Measurements from ENCODE around the gene HES5. TPM values are rescaled to one million over a fixed set of nuclear protein-coding genes. Genes with fewer than 3 reads are reported as not detected.

Gene HES5
- total RNA-seq, 2 experiments from 2014 or later, result not detected

DNA sequence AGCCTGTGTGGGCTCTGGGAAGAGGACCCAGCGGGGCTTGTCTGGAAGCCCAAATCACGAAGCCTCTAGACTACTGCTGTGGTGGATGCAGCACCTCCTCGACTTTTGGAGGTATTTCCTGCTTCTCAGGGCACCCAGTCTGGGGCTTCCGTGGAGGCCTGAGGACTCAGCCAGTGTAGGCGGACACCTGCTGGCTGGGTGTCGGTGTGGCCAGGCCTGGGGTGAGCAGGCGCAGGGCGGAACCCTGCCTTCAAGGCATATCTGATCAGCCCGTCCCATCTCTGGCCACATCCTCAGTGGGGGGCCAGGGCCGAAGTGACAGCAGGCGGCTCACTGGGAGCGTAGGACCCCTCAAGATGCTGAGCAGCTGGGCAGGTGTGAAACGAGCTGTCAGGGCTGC is 47.0 kb downstream of the HES5 start:
- H3K9me3 Mint-ChIP-seq, result peaks cover 1% of the 10 kb centered on the region
- no peak overlapping the region for H3K4me3 Mint-ChIP-seq
- H3K4me1 Mint-ChIP-seq (ENCODE audit: low read depth), result no peaks in the 10 kb centered on the region
- ChIA-PET POLR2A (no interaction called here), CTCF (no interaction called here)
- H3K36me3 Mint-ChIP-seq (ENCODE audit: low read depth), result no peaks in the 10 kb centered on the region
- no peaks in the 10 kb centered on the region for H3K27me3 Mint-ChIP-seq
- H3K27ac Mint-ChIP-seq, result no peak overlapping the region
- DNase-seq (no peak), ATAC-seq (no peak)
- intact Hi-C loops (cut with micrococcal nuclease), result no loop called here
- TF ChIP-seq, protein P1, sequence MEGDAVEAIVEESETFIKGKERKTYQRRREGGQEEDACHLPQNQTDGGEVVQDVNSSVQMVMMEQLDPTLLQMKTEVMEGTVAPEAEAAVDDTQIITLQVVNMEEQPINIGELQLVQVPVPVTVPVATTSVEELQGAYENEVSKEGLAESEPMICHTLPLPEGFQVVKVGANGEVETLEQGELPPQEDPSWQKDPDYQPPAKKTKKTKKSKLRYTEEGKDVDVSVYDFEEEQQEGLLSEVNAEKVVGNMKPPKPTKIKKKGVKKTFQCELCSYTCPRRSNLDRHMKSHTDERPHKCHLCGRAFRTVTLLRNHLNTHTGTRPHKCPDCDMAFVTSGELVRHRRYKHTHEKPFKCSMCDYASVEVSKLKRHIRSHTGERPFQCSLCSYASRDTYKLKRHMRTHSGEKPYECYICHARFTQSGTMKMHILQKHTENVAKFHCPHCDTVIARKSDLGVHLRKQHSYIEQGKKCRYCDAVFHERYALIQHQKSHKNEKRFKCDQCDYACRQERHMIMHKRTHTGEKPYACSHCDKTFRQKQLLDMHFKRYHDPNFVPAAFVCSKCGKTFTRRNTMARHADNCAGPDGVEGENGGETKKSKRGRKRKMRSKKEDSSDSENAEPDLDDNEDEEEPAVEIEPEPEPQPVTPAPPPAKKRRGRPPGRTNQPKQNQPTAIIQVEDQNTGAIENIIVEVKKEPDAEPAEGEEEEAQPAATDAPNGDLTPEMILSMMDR (IDR thresholded peaks at IDR 0.05), result no peak

DNA sequence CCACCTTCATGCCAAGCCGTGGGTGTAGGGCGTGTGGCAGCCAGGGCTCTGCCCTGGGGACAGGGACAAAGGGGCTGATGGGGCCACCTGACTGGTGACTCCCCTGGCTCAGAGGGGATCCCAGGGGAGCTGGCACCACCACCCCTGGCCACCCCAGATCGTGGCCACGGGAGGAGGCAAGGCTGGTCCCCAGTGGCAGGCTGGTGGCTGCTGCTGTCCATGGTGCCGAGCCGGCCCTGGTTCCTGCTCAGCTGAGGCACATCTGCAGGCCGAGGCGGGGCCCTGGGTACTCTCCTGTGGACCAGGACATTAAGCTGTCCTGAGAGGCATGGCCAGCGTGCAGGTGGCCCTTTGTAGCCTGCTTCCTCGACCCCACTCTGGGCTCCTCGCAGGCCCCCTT is 47.5 kb downstream of the HES5 start:
- Mint-ChIP-seq H3K27ac (no peak overlapping the region), H3K9me3 (no peaks in the 10 kb centered on the region), H3K4me3 (no peak overlapping the region), H3K27me3 (no peaks in the 10 kb centered on the region), H3K4me1 (ENCODE audit: low read depth) (no peaks in the 10 kb centered on the region), H3K36me3 (ENCODE audit: low read depth) (no peaks in the 10 kb centered on the region)
- intact Hi-C loops (cut with micrococcal nuclease), result no loop called here
- DNase-seq, result no peak
- ATAC-seq, result no peak
- ChIA-PET CTCF (no interaction called here), POLR2A (no interaction called here)
- TF ChIP-seq, protein P1 (IDR thresholded peaks at IDR 0.05), result no peak

GRCh38 chr1:2481885-2482284 is 48.2 kb downstream of the HES5 start:
- POLR2A ChIA-PET, result no interaction called here
- no peaks in the 10 kb centered on the region for H3K9me3 Mint-ChIP-seq

GRCh38 chr1:2480986-2481364 is 49.1 kb downstream of the HES5 start:
- ChIA-PET CTCF (interaction anchor here (1.0 kb wide), 1 partner anchor 43 kb away, joined by 3 read pairs; no protein-coding TSS in a partner anchor), POLR2A (no interaction called here)
- Mint-ChIP-seq H3K9me3 (no peaks in the 10 kb centered on the region), H3K4me1 (ENCODE audit: low read depth) (no peaks in the 10 kb centered on the region), H3K36me3 (ENCODE audit: low read depth) (no peaks in the 10 kb centered on the region), H3K4me3 (no peak overlapping the region), H3K27ac (no peak overlapping the region), H3K27me3 (no peaks in the 10 kb centered on the region)
- no peak for ATAC-seq
- intact Hi-C loops (cut with micrococcal nuclease), result no loop called here
- TF ChIP-seq, protein P1 (IDR thresholded peaks at IDR 0.05), result no peak
- no peak for DNase-seq

More at GRCh38 chr1:2481885-2482284, 48.2 kb downstream of the HES5 start:
- Mint-ChIP-seq H3K36me3 (ENCODE audit: low read depth) (no peaks in the 10 kb centered on the region), H3K27ac (no peak overlapping the region), H3K27me3 (no peaks in the 10 kb centered on the region), H3K4me1 (ENCODE audit: low read depth) (no peaks in the 10 kb centered on the region), H3K4me3 (no peak overlapping the region)
- CTCF ChIA-PET, result interaction anchor here (1.0 kb wide), 1 partner anchor 42 kb away, joined by 3 read pairs; no protein-coding TSS in a partner anchor
- ATAC-seq, result no peak
- TF ChIP-seq, protein P1 (IDR thresholded peaks at IDR 0.05), result no peak
- intact Hi-C loops (cut with micrococcal nuclease), result no loop called here
- DNase-seq, result no peak

DNA sequence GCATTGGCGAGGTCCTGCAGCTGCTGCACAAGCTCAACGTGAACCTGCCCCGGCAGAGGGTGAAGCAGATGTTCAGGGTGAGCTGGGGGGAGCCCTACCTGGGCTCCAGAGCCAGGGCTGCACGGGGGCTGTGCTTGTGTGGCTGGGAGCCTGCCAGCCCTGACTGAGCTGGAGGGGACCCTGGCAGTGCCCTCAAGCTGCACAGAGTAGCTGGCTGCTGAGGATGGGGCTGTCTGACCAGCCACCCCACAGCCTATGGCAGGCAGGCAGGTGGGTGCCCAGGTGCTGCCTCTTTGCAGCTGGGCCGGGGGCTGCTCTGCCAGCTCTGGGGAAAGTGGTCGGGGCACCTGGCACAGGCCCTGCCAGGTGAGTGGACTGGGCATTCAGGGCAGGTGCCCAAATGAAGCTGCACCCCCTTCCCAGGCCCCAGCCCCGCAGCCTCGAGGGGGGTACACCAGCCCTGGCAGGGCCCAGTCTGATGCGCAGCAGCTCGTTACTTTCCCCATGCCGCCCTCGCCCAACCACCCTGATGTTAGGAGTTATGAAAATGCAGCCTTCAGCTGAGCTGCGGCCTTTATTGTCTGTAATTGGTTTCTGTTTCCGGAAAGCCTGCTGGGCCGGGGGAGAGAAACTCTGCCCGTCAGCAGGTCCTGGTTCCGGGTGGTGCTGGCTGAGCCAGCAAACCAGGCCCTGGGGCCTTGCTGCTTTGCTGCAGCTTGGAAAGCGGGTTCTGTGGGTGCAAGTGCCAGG is 49.7 kb downstream of the HES5 start:
- H3K36me3 Mint-ChIP-seq (ENCODE audit: low read depth), result no peaks in the 10 kb centered on the region
- POLR2A ChIA-PET, result no interaction called here
- no peaks in the 10 kb centered on the region for H3K4me1 Mint-ChIP-seq (ENCODE audit: low read depth)
- no peaks in the 10 kb centered on the region for H3K9me3 Mint-ChIP-seq
- no peaks in the 10 kb centered on the region for H3K27me3 Mint-ChIP-seq
- no peak for ATAC-seq
- DNase-seq, result no peak
- CTCF ChIA-PET, result interaction anchor here (1.0 kb wide), 1 partner anchor 44 kb away, joined by 3 read pairs; no protein-coding TSS in a partner anchor
- H3K27ac Mint-ChIP-seq, result no peak overlapping the region
- H3K4me3 Mint-ChIP-seq, result no peak overlapping the region
- TF ChIP-seq, protein P1 (IDR thresholded peaks at IDR 0.05), result no peak
- intact Hi-C loops (cut with micrococcal nuclease), result no loop called here
